Ishikawa (cell line): Measurements from ENCODE around the gene BAD.

Experiments used
- CEBPB ChIP-seq: IDR thresholded peaks from 2 replicates; pipeline ENCODE4 v1.6.1; 2012
- CREB1 ChIP-seq: IDR thresholded peaks from 2 replicates; pipeline ENCODE4 v1.6.1; 2012; ENCODE audit warnings: low read depth
- EP300 ChIP-seq: IDR thresholded peaks from 2 replicates; pipeline ENCODE4 v1.6.1; 2012; ENCODE audit warnings: borderline replicate concordance
- FOXM1 ChIP-seq: IDR thresholded peaks from 2 replicates; pipeline ENCODE4 v1.6.1; 2012; ENCODE audit warnings: low read depth, borderline replicate concordance
- RAD21 ChIP-seq: IDR thresholded peaks from 2 replicates; pipeline ENCODE4 v1.6.1; 2012; ENCODE audit warnings: low read depth
- TAF1 ChIP-seq: IDR thresholded peaks from 2 replicates; pipeline ENCODE4 v1.6.1; 2012; ENCODE audit warnings: low read depth, mild to moderate bottlenecking
- USF1 ChIP-seq: IDR thresholded peaks from 2 replicates; pipeline ENCODE4 v1.6.1; 2012
- YY1 ChIP-seq: IDR thresholded peaks from 2 replicates; pipeline ENCODE4 v1.6.1; 2012; ENCODE audit warnings: low read depth
- TF ChIP-seq, protein P1 (sequence below): IDR thresholded peaks from 2 replicates; pipeline ENCODE4 v1.6.1; 2012; ENCODE audit warnings: low read depth, mild to moderate bottlenecking

DNA sequence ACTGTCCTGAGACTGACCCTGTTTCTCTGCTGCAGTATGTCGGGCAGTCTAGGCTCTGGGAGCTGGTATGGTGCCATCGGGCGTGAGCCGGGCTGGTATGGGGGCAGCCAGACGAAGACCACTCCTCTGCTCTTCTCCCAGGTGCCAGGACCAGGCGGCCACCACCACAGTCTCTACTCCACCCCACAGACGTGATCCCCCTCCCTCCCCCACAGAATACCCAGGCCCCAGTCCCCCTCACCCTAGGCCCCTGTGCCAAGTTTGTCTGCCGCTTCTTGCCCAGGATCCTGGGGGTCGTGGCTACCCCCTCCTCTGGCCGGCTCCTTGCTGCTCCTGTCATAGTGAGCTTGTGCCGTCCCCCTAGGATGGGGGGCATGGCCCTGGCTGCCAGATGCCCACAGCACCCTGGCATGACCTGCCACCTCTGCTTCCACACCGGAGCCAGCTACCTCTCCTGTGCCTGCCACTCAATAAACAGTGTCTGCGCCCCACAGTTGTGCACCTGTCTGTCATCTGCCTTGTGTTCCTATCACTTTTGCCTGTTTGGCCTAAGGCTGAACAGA is 4.6 kb upstream of the BAD start:
- TF ChIP-seq, protein P1, sequence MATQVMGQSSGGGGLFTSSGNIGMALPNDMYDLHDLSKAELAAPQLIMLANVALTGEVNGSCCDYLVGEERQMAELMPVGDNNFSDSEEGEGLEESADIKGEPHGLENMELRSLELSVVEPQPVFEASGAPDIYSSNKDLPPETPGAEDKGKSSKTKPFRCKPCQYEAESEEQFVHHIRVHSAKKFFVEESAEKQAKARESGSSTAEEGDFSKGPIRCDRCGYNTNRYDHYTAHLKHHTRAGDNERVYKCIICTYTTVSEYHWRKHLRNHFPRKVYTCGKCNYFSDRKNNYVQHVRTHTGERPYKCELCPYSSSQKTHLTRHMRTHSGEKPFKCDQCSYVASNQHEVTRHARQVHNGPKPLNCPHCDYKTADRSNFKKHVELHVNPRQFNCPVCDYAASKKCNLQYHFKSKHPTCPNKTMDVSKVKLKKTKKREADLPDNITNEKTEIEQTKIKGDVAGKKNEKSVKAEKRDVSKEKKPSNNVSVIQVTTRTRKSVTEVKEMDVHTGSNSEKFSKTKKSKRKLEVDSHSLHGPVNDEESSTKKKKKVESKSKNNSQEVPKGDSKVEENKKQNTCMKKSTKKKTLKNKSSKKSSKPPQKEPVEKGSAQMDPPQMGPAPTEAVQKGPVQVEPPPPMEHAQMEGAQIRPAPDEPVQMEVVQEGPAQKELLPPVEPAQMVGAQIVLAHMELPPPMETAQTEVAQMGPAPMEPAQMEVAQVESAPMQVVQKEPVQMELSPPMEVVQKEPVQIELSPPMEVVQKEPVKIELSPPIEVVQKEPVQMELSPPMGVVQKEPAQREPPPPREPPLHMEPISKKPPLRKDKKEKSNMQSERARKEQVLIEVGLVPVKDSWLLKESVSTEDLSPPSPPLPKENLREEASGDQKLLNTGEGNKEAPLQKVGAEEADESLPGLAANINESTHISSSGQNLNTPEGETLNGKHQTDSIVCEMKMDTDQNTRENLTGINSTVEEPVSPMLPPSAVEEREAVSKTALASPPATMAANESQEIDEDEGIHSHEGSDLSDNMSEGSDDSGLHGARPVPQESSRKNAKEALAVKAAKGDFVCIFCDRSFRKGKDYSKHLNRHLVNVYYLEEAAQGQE, result no peak
- TF ChIP-seq YY1, result no peak
- no peak for TF ChIP-seq RAD21
- TF ChIP-seq TAF1, result no peak
- TF ChIP-seq EP300, result no peak
- no peak for TF ChIP-seq USF1
- TF ChIP-seq CEBPB, result no peak
- TF ChIP-seq CREB1, result no peak
- TF ChIP-seq FOXM1, result no peak
